ENCODE data around the gene ICE2. TPM values are rescaled to one million over a fixed set of nuclear protein-coding genes. Genes with fewer than 3 reads are reported as not detected.

Gene ICE2
- total RNA-seq = 20.6 and 33.4 TPM in 2 replicates

GRCh38 chr15:60478566-60479360 lies at the start of gene ICE2:
TSS of gene ICE2 (minus strand) at chr15:60479142. CDS start at chr15:60477977, 1,165 bp downstream.

GRCh38 chr15:60397772-60398445 lies 81.0 kb downstream of the ICE2 start, which contains the start of gene ANXA2:
TSS of gene ANXA2 (minus strand) at chr15:60397986. CDS start at chr15:60386075, 11,911 bp downstream.

Small RNA genes lying within 50 kb of the gene (small RNA-seq; reads per million reads assigned to genes)
- gene AC087385.3 = not detected

Other genes starting within 250 kb of the ICE2 start
- 3,571 and 3,595 TPM in 2 replicates for gene ANXA2, start 81.2 kb downstream of the ICE2 start, total RNA-seq

All from subcutaneous preadipocyte (primary cell).